ENCODE results near the gene MSN. TPM values are rescaled to one million over a fixed set of nuclear protein-coding genes. Genes with fewer than 3 reads are reported as not detected.

The MSN gene
- total and polyA plus RNA-seq, 2 of the 13 experiments (the other 11 are each of a cell fraction or from before 2014, with no cell fraction given), result 0.15 TPM; not detected in 1

DNA sequence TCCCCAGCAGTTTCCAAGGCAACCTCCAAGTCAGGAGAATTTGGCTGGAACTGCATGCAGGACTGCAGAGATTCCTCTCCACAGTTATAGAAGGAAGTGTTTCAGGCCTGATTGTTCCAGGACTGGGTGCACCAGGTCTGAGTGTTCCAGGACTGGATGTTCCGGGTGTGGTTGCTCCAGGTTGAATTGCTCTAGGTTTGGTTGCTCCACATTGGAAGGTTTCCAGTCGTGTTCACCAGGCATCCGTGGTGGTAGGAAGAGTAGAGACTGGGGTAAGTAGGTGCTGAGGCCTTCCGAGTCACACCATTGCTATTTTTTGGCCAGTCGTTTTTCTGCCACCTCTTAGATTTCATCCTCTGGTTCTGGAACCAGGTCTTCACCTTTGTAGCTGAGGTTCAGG is 105.4 kb downstream of the MSN start:
- no peak for DNase-seq (ENCODE audit: low spot score)
- intact Hi-C loops (cut with micrococcal nuclease; ENCODE audit: unreplicated experiment), result no loop called here
- CTCF ChIA-PET (ENCODE audit: low intra/inter-chr PET ratio, low total read pairs), result no interaction called here

GRCh38 chrX:65781845-65782244 is 114.4 kb downstream of the MSN start:
- Histone ChIP-seq H3K9ac (ENCODE audit: insufficient read depth, low read depth, low read length) (no peak overlapping the region), H3K4me2 (ENCODE audit: low read depth, low read length) (no peak overlapping the region), H3K27ac (ENCODE audit: extremely low read length, insufficient read depth, low read length) (no peak overlapping the region), H3K36me3 (replicated peaks in 1 of 2; ENCODE audit: control insufficient read depth in 1 of 2, insufficient read depth in 2 of 2, low read length in 2 of 2) (no peaks in the 10 kb centered on the region), H3K79me2 (ENCODE audit: insufficient read depth, low read length) (no peaks in the 10 kb centered on the region), H2AFZ (ENCODE audit: low read length) (no peak overlapping the region), H4K20me1 (ENCODE audit: insufficient read depth, low read length) (no peaks in the 10 kb centered on the region), H3K4me3 (replicated peaks in 1 of 3; ENCODE audit: insufficient read depth in 1 of 3, low read depth in 2 of 3, low read length in 3 of 3) (no peak overlapping the region), H3K9me3 (ENCODE audit: low read length) (no peaks in the 10 kb centered on the region), H3K27me3 (ENCODE audit: control insufficient read depth in 1 of 2, insufficient read depth in 2 of 2, low read length in 2 of 2) (no peaks in the 10 kb centered on the region), H3K4me1 (ENCODE audit: insufficient read depth, low read length) (no peaks in the 10 kb centered on the region)
- no peak for ATAC-seq
- FAIRE-seq, result no peak
- in situ Hi-C loops (cut with HindIII; ENCODE audit: extremely low pct_ligation_motif_present, low pct_unique_long_range_greater_than_20kb) (no loop called here), intact Hi-C loops (cut with micrococcal nuclease; ENCODE audit: unreplicated experiment) (no loop called here)
- WGBS (ENCODE audit: low lambda C conversion rate), result 0% methylated on average over 2 of the region's 2 CpGs
- CTCF ChIA-PET (ENCODE audit: low intra/inter-chr PET ratio, low total read pairs), result no interaction called here
- POLR2A ChIA-PET, result no interaction called here
- no TSS peak for BruUV-seq (replicated peaks)
- TF ChIP-seq SKI (IDR thresholded peaks at IDR 0.05; ENCODE audit: partially characterized antibody) (no peak), MEIS2 (CRISPR knock-in tag; IDR thresholded peaks at IDR 0.05) (no peak), ZNF570 (CRISPR knock-in tag; IDR thresholded peaks at IDR 0.05; ENCODE audit: borderline replicate concordance) (no peak), GLI4 (CRISPR knock-in tag; IDR thresholded peaks at IDR 0.05; ENCODE audit: borderline replicate concordance) (no peak), POLR2AphosphoS5 (IDR thresholded peaks at IDR 0.05; ENCODE audit: low read depth, low read length) (no peak), MBD4 (IDR thresholded peaks at IDR 0.05; ENCODE audit: borderline replicate concordance, low read length) (no peak), ZNF574 (CRISPR knock-in tag; IDR thresholded peaks at IDR 0.05) (no peak), RORA (CRISPR knock-in tag; IDR thresholded peaks at IDR 0.05) (no peak), ZNF577 (CRISPR knock-in tag; IDR thresholded peaks at IDR 0.05; ENCODE audit: borderline replicate concordance, low read depth) (no peak), ZNF274 (CRISPR knock-in tag; IDR thresholded peaks at IDR 0.05) (no peak), CENPX (CRISPR knock-in tag; IDR thresholded peaks at IDR 0.05) (no peak), NFYB (CRISPR knock-in tag; IDR thresholded peaks at IDR 0.05) (no peak), NFKBIZ (CRISPR knock-in tag; IDR thresholded peaks at IDR 0.05) (no peak)
- no peak for DNase-seq (ENCODE audit: low spot score)

More for the DNA sequence above, 105.4 kb downstream of the MSN start:
- Histone ChIP-seq H3K79me2 (ENCODE audit: insufficient read depth, low read length) (no peaks in the 10 kb centered on the region), H3K4me2 (ENCODE audit: low read depth, low read length) (no peak overlapping the region), H3K36me3 (replicated peaks in 1 of 2; ENCODE audit: control insufficient read depth in 1 of 2, insufficient read depth in 2 of 2, low read length in 2 of 2) (no peaks in the 10 kb centered on the region), H3K9me3 (ENCODE audit: low read length) (no peaks in the 10 kb centered on the region), H3K4me1 (ENCODE audit: insufficient read depth, low read length) (no peaks in the 10 kb centered on the region), H4K20me1 (ENCODE audit: insufficient read depth, low read length) (no peaks in the 10 kb centered on the region), H3K4me3 (replicated peaks in 1 of 3; ENCODE audit: insufficient read depth in 1 of 3, low read depth in 2 of 3, low read length in 3 of 3) (no peak overlapping the region), H2AFZ (ENCODE audit: low read length) (no peak overlapping the region), H3K27me3 (ENCODE audit: control insufficient read depth in 1 of 2, insufficient read depth in 2 of 2, low read length in 2 of 2) (no peaks in the 10 kb centered on the region), H3K27ac (ENCODE audit: extremely low read length, insufficient read depth, low read length) (no peak overlapping the region), H3K9ac (ENCODE audit: insufficient read depth, low read depth, low read length) (no peak overlapping the region)
- no TSS peak for BruUV-seq (replicated peaks)
- ATAC-seq, result no peak
- 0% methylated on average over 2 of the region's 5 CpGs for WGBS (ENCODE audit: low lambda C conversion rate)
- no peak for FAIRE-seq
- in situ Hi-C loops (cut with HindIII; ENCODE audit: extremely low pct_ligation_motif_present, low pct_unique_long_range_greater_than_20kb), result no loop called here
- TF ChIP-seq SRSF1 (optimal IDR thresholded peaks at IDR 0.05; ENCODE audit: low read depth, low read length) (no peak), SCMH1 (CRISPR knock-in tag; IDR thresholded peaks at IDR 0.05; ENCODE audit: borderline replicate concordance) (no peak)
- POLR2A ChIA-PET, result no interaction called here

Measured in HepG2 (cell line).